Measurements from ENCODE around the gene KLHDC3.
"Not testable (repeated sequence)": the region's sequence is repeated elsewhere in the genome, so short reads cannot be mapped to it uniquely, and the experiment has no call there.

The KLHDC3 gene

DNA sequence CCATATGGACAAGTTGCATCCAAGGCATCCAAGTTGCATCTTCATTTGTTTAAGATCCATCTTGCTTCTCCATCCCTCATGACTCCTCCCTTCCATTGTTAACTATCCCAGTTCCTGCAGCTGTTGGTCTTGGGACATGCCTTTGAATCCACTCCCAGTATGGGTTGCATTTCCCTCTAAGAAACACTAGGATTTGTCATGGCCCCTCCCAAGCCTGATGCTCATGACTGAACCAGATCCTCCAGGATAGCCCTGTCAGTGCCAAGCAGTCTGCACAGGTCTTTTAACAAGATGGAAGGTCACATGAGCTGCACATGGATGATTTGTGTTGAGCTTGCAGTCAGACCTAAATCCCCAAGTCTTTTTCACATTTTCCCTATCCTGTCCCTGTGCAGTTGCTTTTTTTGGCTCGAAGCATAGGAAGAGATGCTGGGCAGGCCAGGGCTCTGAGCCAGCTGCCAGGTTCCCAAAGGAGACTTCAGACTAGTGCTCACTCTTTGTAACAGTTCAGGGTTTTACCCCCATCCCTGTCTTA is 25.5 kb upstream of the KLHDC3 start:
- DNase-seq (ENCODE audit: low spot score) = no peak

DNA sequence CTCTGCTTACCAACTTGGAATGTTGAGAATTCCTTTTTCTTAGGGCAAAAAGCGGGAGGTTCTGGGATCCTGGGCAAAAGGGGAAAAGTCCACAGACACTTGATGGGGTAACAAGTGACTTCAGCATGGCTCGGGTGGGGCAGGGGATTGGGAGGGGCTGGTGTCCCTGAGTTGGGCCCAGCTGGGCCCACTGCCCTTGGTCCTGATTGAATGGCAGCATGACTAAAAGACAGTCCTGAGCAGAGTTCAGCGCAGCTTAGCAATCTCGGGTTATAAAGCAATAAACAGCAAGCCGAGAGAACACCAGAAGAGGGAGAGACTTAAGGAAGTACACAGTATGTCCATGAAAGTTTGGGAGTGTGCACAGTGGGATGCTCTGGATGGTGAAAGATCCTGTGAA is 24.1 kb upstream of the KLHDC3 start:
- no peak for DNase-seq (ENCODE audit: low spot score)

DNA sequence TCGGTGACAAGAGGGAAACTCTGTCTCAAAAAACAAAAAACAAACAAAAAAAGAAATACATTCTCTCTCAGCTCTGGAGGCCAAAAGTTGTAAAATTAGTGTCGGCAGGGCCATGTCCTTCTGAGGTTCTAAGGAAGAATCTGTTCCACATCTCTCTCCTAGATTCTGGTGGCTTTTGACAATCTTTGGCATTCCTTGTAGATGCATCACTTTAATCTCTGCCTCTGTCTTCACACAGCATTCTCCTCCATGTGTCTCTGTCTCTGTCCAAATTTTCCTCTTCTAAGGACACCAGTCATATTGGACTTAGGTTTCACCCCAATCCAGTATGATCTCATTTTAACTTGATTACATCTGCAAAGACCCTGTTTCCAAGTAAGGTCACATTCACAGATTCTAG is 20.6 kb upstream of the KLHDC3 start:
- no peak for DNase-seq (ENCODE audit: low spot score)

DNA sequence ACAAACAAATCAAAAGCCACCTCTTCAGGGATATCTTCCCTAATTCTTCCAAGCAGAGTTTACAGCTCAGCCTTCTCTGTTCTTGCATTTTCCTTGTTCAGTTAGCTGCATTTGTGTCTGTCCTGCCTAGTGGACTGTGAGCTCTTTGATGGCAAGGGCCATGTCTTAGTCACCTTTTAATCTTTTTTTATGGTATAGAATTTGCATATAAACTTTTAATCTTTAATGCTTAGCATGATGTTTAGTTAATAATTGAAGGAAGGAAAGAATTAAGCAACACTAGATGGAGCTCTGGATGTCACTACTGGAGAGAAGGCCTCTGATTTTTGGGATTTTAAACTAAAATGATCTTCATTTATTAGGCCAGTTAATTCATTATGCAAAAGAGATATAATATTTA is 17.5 kb upstream of the KLHDC3 start:
- DNase-seq (ENCODE audit: low spot score) = no peak

DNA sequence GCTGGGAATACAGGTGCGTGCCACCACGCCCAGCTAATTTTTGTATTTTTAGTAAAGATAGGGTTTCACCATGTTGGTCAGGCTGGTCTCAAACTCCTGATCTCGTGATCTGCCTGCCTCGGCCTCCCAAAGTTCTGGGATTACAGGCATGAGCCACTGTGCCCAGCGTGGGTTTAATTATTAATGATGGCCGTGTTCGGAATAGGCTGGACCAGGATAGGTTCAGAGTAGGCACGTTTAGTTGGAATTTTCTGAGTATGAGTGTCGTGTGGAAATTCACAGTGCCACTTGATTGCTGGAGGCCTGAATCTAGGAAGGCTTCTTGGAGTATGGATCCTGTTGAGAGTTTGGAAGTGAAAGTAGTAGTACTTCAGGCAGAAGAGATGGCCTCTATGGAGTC is 15.8 kb upstream of the KLHDC3 start:
- not testable (repeated sequence) for DNase-seq (ENCODE audit: low spot score)

GRCh38 chr6:43001843-43002242 is 12.2 kb upstream of the KLHDC3 start:
- no peak for DNase-seq (ENCODE audit: low spot score)

DNA sequence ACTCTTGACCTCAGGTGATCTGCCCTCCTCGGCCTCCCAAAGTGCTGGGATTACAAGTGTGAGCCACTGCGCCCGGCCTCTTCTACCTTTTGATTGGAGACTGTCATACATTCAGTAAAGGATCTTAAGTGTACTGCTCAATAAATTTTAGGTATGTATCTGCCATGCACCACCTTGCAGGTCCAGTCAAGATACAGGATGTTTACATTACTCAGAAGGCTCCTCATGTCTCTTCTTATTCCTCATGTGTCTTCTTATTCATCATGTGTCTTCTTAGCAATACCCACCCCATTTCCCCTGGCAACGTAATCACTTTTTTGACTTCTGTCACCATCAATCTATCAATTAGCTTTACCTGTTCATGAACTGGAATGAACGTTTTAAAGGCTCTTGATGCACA is 8.2 kb upstream of the KLHDC3 start:
- no peak for DNase-seq (ENCODE audit: low spot score)

- no peak for DNase-seq (ENCODE audit: low spot score)
These were observed 7.8 kb upstream of the KLHDC3 start for GRCh38 chr6:43006251-43006650.

DNA sequence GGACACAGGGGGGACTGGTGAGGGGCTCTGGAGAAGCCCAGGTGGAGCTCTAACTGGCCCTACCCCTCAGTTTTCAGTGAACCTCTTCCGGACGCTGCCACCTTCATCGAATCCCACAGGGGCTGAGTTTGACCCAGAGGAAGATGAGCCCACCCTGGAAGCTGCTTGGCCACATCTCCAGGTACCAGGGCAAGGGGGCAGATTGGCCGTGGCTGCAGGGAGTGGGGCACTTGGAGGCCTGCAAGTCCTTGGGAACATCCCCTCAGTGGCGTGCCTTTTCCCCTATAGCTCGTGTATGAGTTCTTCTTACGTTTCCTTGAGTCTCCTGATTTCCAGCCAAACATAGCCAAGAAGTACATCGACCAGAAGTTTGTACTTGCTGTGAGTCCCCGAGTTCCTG is 6.9 kb upstream of the KLHDC3 start:
- no peak for DNase-seq (ENCODE audit: low spot score)

- DNase-seq (ENCODE audit: low spot score) = no peak
These were observed 4.9 kb upstream of the KLHDC3 start for GRCh38 chr6:43009124-43009523.

- DNase-seq (ENCODE audit: low spot score) = no peak
These were observed 2.8 kb upstream of the KLHDC3 start for GRCh38 chr6:43011207-43011606.

GRCh38 chr6:43012364-43012763 is 1.7 kb upstream of the KLHDC3 start:
- no peak for DNase-seq (ENCODE audit: low spot score)

DNA sequence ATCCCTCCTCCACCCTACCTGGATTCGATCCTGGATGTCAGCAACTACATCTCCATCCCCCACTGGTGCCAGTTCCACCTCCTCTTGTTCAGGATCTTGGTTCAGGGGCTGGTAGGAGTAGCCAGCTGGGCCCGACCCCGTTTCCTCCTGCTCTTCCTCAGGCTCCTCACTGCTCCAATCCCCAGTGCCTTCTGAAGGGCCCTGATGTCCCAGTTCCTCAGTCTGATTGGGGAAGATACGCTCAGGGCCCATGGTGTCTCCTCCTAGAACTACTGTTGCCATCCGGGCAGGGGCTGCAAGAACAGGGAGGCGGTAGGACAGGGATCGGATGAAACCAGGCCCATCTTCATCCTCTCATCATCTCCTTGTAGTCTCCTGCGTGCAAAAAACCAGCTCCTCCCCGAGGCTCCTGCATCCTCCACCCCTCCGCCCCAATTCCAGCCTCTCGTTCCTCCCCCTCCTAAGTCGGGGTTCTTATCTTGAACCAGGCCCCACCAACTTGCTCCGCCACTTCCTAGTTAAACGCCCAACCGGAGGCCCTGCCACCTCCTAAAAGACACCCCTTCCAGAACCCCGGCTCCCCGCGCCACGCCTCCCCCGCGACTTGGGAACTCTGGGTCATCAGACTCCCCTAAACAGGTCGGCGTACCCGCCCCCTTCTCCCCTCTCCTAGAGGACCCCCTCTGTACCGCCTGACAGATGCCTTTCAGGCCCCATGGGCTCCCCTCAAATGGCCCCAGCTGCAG is 779 bp upstream of the KLHDC3 start:
- no peak for DNase-seq (ENCODE audit: low spot score)

DNA sequence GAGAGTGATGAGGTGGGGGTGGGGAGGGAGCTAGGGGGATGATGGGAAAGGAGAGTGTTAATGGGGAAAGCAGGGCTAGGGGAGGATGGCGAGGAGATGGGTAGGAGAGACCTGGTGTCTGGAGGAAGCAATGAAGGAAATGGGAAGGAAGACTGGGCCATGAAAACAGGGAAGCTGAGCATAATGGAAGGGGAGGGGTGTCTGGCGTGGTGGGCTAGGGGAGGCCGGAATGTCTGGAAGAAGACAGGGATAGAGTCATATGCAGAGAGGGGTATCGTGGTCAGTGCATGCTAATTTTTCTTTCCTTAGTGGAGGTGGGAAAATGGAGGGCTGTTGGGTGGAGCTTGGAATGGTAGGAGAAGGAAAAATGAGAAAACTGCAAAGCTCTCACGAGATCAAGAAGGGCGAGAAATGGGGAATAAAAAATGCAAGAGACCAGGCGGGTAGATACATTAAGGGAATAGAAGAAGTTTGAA is 423 bp downstream of the KLHDC3 start:
- DNase-seq (ENCODE audit: low spot score) = no peak

GRCh38 chr6:43016176-43016942 is 2.3 kb downstream of the KLHDC3 start:
- DNase-seq (ENCODE audit: low spot score) = no peak

GRCh38 chr6:43016943-43017334 is 2.9 kb downstream of the KLHDC3 start:
- no peak for DNase-seq (ENCODE audit: low spot score)

GRCh38 chr6:43019152-43019551 is 5.1 kb downstream of the KLHDC3 start:
- no peak for DNase-seq (ENCODE audit: low spot score)

DNA sequence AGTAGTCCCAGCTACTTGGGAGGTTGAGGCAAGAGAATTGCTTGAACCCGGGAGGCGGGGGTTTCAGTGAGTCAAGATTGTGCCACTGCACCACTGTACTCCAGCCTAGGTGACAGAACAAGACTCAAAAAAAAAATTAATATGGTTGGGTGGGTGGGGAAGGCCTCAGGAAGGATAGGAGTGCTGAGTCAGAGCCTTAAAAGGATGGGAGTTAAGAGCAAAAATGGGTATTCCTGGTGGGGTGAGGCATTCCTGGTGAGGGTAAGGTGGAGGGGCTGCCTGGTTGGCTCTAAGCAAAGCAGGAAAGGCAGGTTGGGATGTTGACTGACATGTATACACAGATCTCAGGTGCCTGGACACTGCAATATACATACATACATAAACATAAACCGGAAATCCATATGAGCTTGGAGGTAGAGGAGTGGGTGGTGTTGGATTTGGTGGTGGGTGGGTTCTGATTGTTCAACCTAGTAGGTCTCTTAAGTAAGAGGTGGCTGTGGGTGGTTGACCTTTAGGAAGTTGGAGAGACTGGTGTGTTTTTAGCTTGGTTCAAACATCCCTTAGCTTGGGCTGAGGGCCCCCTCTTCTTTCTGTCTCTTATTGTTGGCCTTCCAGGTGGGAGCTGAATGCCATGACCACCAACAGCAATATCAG is 6.1 kb downstream of the KLHDC3 start:
- no peak for DNase-seq (ENCODE audit: low spot score)

- DNase-seq (ENCODE audit: low spot score) = no peak
These were observed 6.8 kb downstream of the KLHDC3 start for GRCh38 chr6:43020847-43021246.

- peak; percentile 76 for DNase-seq (ENCODE audit: low spot score)
These were observed 7.4 kb downstream of the KLHDC3 start, which contains the start of gene RRP36 for GRCh38 chr6:43021270-43022047. Gene RRP36 (plus strand): TSS chr6:43021623. CDS start chr6:43021655, 32 bp downstream.

GRCh38 chr6:43024436-43024835 is 10.4 kb downstream of the KLHDC3 start:
- no peak for DNase-seq (ENCODE audit: low spot score)

GRCh38 chr6:43026365-43026764 is 12.3 kb downstream of the KLHDC3 start:
- no peak for DNase-seq (ENCODE audit: low spot score)
